ENCODE measurements around the gene APH1A. TPM values are rescaled to one million over a fixed set of nuclear protein-coding genes. Genes with fewer than 3 reads are reported as not detected.
"Not testable (repeated sequence)": the region's sequence is repeated elsewhere in the genome, so short reads cannot be mapped to it uniquely, and the experiment has no call there.

APH1A gene
- total RNA-seq, 1 donor = 122 TPM

DNA sequence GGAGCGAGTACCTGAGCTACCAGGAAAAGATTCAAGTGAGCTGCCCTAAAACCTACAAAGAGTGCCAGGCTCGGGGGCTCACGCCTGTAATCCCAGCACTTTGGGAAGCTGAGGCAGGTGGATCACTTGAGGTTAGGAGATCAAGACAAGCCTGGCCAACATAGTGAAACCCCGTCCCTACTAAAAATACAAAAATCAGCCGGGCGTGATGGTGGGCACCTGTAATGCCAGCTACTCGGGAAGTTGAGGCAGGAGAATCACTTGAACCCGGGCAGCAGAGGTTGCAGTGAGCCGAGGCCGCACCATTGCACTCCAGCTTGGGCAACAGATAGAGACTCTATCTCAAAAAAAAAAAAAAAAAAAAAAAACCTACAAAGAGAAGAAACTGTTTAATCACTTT is 35.9 kb downstream of the APH1A start:
- H3K9me3 ChIP-seq (ENCODE audit: low read depth, low read length); H3K27me3 ChIP-seq (ENCODE audit: insufficient read depth, low read length); H3K4me3 ChIP-seq (ENCODE audit: low read length): not testable (repeated sequence)
- H3K4me1 ChIP-seq (ENCODE audit: insufficient read depth, low read length) = peaks cover 25% of the 10 kb centered on the region

DNA sequence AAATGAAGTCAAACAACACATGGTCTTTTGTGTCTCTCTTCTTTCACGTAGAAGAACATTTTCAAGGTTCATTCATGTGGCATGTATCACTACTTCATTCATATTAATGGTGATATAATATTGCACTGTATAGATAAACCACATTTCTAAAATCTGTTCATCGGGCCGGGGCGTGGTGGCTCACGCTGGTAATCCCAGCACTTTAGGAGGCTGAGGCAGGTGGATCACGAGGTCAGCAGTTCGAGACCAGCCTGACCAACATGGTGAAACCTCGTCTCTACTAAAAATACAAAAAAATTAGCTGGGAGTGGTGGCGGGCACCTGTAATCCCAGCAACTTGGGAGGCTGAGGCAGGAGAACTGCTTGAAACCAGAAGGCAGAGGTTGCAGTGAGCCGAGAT is 40.6 kb downstream of the APH1A start:
- H3K4me3 ChIP-seq (ENCODE audit: low read length); H3K27me3 ChIP-seq (ENCODE audit: insufficient read depth, low read length); H3K9me3 ChIP-seq (ENCODE audit: low read depth, low read length): not testable (repeated sequence)
- H3K4me1 ChIP-seq (ENCODE audit: insufficient read depth, low read length) = peaks cover 12% of the 10 kb centered on the region

DNA sequence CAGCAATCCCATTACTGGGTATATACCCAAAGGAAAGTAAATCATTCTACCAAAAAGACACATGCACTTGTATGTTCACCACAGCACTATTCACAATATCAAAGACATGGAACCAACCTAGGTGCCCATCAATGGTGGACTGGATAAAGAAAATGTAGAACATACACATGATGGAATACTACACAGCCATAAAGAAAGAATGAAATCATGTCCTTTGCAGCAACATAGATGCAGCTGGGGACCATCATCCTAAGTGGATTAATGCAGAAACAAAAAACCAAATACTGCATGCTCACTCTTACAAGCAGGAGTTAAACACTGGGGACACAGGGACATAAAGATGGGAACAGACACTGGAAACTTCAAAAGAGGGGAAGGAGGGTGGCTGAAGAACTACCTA is 41.6 kb downstream of the APH1A start:
- H3K4me3 ChIP-seq (ENCODE audit: low read length) = no peak overlapping the region
- no peaks in the 10 kb centered on the region for H3K27me3 ChIP-seq (ENCODE audit: insufficient read depth, low read length)
- peaks cover 3% of the 10 kb centered on the region for H3K4me1 ChIP-seq (ENCODE audit: insufficient read depth, low read length)
- H3K9me3 ChIP-seq (ENCODE audit: low read depth, low read length) = no peaks in the 10 kb centered on the region

- Histone ChIP-seq H3K4me1 (ENCODE audit: insufficient read depth, low read length) (peaks cover 3% of the 10 kb centered on the region), H3K27me3 (ENCODE audit: insufficient read depth, low read length) (no peaks in the 10 kb centered on the region), H3K9me3 (ENCODE audit: low read depth, low read length) (no peaks in the 10 kb centered on the region), H3K4me3 (ENCODE audit: low read length) (no peak overlapping the region)
These were observed 42.3 kb downstream of the APH1A start for GRCh38 chr1:150226486-150226885.

DNA sequence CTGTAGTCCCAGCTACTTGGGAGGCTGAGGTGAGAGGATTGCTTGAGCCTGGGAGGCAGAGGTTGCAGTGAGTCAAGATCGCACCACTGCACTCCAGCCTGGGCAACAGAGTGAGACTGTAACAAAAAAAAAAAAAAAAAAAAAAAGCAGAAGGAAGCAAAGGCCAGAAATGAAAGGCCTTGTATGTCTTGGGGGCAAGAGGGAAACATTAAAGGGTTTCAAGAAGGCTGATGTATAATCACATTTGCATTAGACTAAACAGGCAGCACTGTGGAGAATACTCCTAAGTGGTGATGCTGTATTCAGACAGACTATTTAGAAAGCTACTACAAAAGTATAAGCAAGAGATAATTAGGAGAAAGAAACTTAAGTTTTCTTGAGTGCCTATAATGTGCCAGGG is 43.3 kb downstream of the APH1A start:
- Histone ChIP-seq H3K27me3 (ENCODE audit: insufficient read depth, low read length) (no peaks in the 10 kb centered on the region), H3K4me3 (ENCODE audit: low read length) (no peak overlapping the region), H3K9me3 (ENCODE audit: low read depth, low read length) (no peaks in the 10 kb centered on the region), H3K4me1 (ENCODE audit: insufficient read depth, low read length) (peaks cover 3% of the 10 kb centered on the region)

GRCh38 chr1:150224983-150225382 is 43.8 kb downstream of the APH1A start:
- no peaks in the 10 kb centered on the region for H3K27me3 ChIP-seq (ENCODE audit: insufficient read depth, low read length)
- H3K4me1 ChIP-seq (ENCODE audit: insufficient read depth, low read length) = peaks cover 3% of the 10 kb centered on the region
- H3K9me3 ChIP-seq (ENCODE audit: low read depth, low read length) = no peaks in the 10 kb centered on the region
- H3K4me3 ChIP-seq (ENCODE audit: low read length) = no peak overlapping the region

- Histone ChIP-seq H3K9me3 (ENCODE audit: low read depth, low read length) (no peaks in the 10 kb centered on the region), H3K27me3 (ENCODE audit: insufficient read depth, low read length) (no peaks in the 10 kb centered on the region), H3K4me1 (ENCODE audit: insufficient read depth, low read length) (peaks cover 3% of the 10 kb centered on the region), H3K4me3 (ENCODE audit: low read length) (no peak overlapping the region)
These were observed 47.3 kb downstream of the APH1A start for GRCh38 chr1:150221552-150221951.

- not testable (repeated sequence) for H3K4me3 ChIP-seq (ENCODE audit: low read length); H3K27me3 ChIP-seq (ENCODE audit: insufficient read depth, low read length); H3K9me3 ChIP-seq (ENCODE audit: low read depth, low read length)
- H3K4me1 ChIP-seq (ENCODE audit: insufficient read depth, low read length) = peaks cover 13% of the 10 kb centered on the region
These were observed 53.0 kb downstream of the APH1A start for GRCh38 chr1:150215855-150216254.

Other genes with a start within 250 kb of the APH1A start
- gene VPS45, start 201.2 kb downstream of the APH1A start, total RNA-seq = 11.5 TPM
- 80.9 TPM for gene PLEKHO1, start 119.1 kb downstream of the APH1A start, total RNA-seq
- gene ANP32E, start 32.9 kb downstream of the APH1A start, total RNA-seq = 38.8 TPM
- not detected for gene CA14, start 11.2 kb downstream of the APH1A start, total RNA-seq
- gene C1orf54, start 3.8 kb upstream of the APH1A start, total RNA-seq = 13.9 TPM
- gene CIART, start 13.5 kb upstream of the APH1A start, total RNA-seq = 1.2 TPM
- 22.2 TPM for gene MRPS21, start 24.8 kb upstream of the APH1A start, total RNA-seq
- 106 TPM for gene PRPF3, start 52.5 kb upstream of the APH1A start, total RNA-seq
- gene RPRD2, start 95.1 kb upstream of the APH1A start, total RNA-seq = 34.1 TPM
- 10.2 TPM for gene TARS2, start 218.4 kb upstream of the APH1A start, total RNA-seq
- gene ECM1, start 239.1 kb upstream of the APH1A start, total RNA-seq = 0.21 TPM
- not detected for gene FALEC, start 246.7 kb upstream of the APH1A start, total RNA-seq

All from mononuclear cell (primary cell).